OCI-LY3 (cell line): ENCODE measurements around the gene NENF.

Experiments used
- EZH2phosphoT487 ChIP-seq: fragments of 200-600 bp; shearing (Covaris generic); IDR thresholded peaks from 2 replicates; pipeline ENCODE4 v1.6.1; 2018; ENCODE audit warnings: antibody characterized with exemption, mixed run types, low read depth
- TF ChIP-seq, protein P1 (sequence below): fragments of 200-600, 300-600 bp; sonication (generic); IDR thresholded peaks from 2 replicates; pipeline ENCODE4 v1.5.1; 2014; ENCODE audit warnings: antibody characterized with exemption, low read length, low read depth

GRCh38 chr1:212461916-212462660, 29.4 kb downstream of the NENF start:
- TF ChIP-seq, protein P1, sequence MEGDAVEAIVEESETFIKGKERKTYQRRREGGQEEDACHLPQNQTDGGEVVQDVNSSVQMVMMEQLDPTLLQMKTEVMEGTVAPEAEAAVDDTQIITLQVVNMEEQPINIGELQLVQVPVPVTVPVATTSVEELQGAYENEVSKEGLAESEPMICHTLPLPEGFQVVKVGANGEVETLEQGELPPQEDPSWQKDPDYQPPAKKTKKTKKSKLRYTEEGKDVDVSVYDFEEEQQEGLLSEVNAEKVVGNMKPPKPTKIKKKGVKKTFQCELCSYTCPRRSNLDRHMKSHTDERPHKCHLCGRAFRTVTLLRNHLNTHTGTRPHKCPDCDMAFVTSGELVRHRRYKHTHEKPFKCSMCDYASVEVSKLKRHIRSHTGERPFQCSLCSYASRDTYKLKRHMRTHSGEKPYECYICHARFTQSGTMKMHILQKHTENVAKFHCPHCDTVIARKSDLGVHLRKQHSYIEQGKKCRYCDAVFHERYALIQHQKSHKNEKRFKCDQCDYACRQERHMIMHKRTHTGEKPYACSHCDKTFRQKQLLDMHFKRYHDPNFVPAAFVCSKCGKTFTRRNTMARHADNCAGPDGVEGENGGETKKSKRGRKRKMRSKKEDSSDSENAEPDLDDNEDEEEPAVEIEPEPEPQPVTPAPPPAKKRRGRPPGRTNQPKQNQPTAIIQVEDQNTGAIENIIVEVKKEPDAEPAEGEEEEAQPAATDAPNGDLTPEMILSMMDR = no peak
- TF ChIP-seq EZH2phosphoT487 = no peak
